PC-9 (cell line): Measurements from ENCODE around the gene EMILIN3. TPM values are rescaled to one million over a fixed set of nuclear protein-coding genes. Genes with fewer than 3 reads are reported as not detected.

Experiments used
- BruUV-seq: library from RNA; stranded (reverse); fragments of 400-500 nt; replicated peaks from 2 replicates; lab custom pipeline; 2021; lab: Mats Ljungman, UMichigan
- CTCF ChIA-PET: fragments of 300-600 bp; sonication (Branson Sonifier 250); formaldehyde crosslinking; loops from one replicate; lab custom pipeline; 2022; ENCODE audit warnings: antibody characterized with exemption; lab: Charles Lee
- POLR2A ChIA-PET: fragments of 300-600 bp; sonication (Branson Sonifier 250); formaldehyde crosslinking; loops from one replicate; lab custom pipeline; 2022; ENCODE audit warnings: antibody characterized with exemption; ENCODE audit not compliant: unreplicated experiment; lab: Charles Lee
- DNase-seq, 2 experiments: peaks; one replicate each; pipeline versions ENCODE4 v3.0.0 to v3.0.0-alpha.2; 2015 to 2022; ENCODE audit warnings: mixed read lengths in 1 of 2
- H2AFZ ChIP-seq: fragments of 200-600 bp; sonication (generic); 2 replicates; pipeline ENCODE4 v1.8.1; 2017; ENCODE audit warnings: antibody characterized with exemption
- H3F3A ChIP-seq: fragments of 200-600 bp; sonication (generic); 2 replicates; pipeline ENCODE4 v1.8.1; 2017; ENCODE audit warnings: antibody characterized with exemption, mild to moderate bottlenecking, low read depth; ENCODE audit not compliant: insufficient read depth
- H3K27ac ChIP-seq: fragments of 200-600 bp; sonication (generic); 2 replicates; pipeline ENCODE4 v1.6.1; 2016; ENCODE audit warnings: mixed run types
- H3K27me3 ChIP-seq: fragments of 200-600 bp; sonication (generic); 2 replicates; pipeline ENCODE4 v1.6.1; 2016; ENCODE audit warnings: low read depth, mixed run types; ENCODE audit not compliant: insufficient read depth
- H3K36me3 ChIP-seq: fragments of 200-600 bp; sonication (generic); 2 replicates; pipeline ENCODE4 v1.6.1; 2016; ENCODE audit warnings: low read depth, mixed run types
- H3K4me1 ChIP-seq: fragments of 200-600 bp; sonication (generic); replicated peaks from 2 replicates; pipeline ENCODE4 v1.6.1; 2016; ENCODE audit warnings: mixed run types; ENCODE audit not compliant: insufficient read depth
- H3K4me2 ChIP-seq: fragments of 200-600 bp; sonication (generic); 2 replicates; pipeline ENCODE4 v1.6.1; 2017; ENCODE audit warnings: mixed run types
- H3K4me3 ChIP-seq: fragments of 200-600 bp; sonication (generic); 2 replicates; pipeline ENCODE4 v1.6.1; 2016; ENCODE audit warnings: mixed run types
- H3K79me2 ChIP-seq: fragments of 200-600 bp; sonication (generic); 2 replicates; pipeline ENCODE4 v1.6.1; 2017; ENCODE audit warnings: low read depth, mixed run types
- H3K9me2 ChIP-seq: fragments of 200-600 bp; sonication (generic); 2 replicates; pipeline ENCODE4 v1.8.1; 2017; ENCODE audit warnings: mild to moderate bottlenecking; ENCODE audit not compliant: insufficient read depth
- H3K9me3 ChIP-seq: fragments of 200-600 bp; sonication (generic); 2 replicates; pipeline ENCODE4 v1.8.1; 2016; ENCODE audit warnings: low read depth; ENCODE audit not compliant: insufficient read depth
- H4K20me1 ChIP-seq: fragments of 200-600 bp; sonication (generic); 2 replicates; pipeline ENCODE4 v1.8.1; 2017; ENCODE audit not compliant: insufficient read depth
- EZH2 ChIP-seq: fragments of 200-600 bp; sonication (generic); IDR thresholded peaks from 2 replicates; pipeline ENCODE4 v1.8.0; 2017; ENCODE audit warnings: antibody characterized with exemption, low read depth
- intact Hi-C: fragments of 100-400 bp; cut with micrococcal nuclease; formaldehyde crosslinking; loops from one replicate; pipeline ENCODE4 v1.10.0; 2022; ENCODE audit not compliant: unreplicated experiment
- total RNA-seq: library from RNA; stranded (reverse); gene quantifications from 2 replicates; pipeline ENCODE4 v1.2.3, GENCODE V29; 2021
- TF ChIP-seq, protein P1 (sequence below): fragments of 200-600 bp; sonication (generic); conservative IDR thresholded peaks from 2 replicates; pipeline ENCODE4 v1.6.1; 2017; ENCODE audit warnings: mixed run types, antibody characterized with exemption, mild to moderate bottlenecking, moderate library complexity

The EMILIN3 gene
- total RNA-seq, 1 experiment from 2014 or later, result not detected

DNA sequence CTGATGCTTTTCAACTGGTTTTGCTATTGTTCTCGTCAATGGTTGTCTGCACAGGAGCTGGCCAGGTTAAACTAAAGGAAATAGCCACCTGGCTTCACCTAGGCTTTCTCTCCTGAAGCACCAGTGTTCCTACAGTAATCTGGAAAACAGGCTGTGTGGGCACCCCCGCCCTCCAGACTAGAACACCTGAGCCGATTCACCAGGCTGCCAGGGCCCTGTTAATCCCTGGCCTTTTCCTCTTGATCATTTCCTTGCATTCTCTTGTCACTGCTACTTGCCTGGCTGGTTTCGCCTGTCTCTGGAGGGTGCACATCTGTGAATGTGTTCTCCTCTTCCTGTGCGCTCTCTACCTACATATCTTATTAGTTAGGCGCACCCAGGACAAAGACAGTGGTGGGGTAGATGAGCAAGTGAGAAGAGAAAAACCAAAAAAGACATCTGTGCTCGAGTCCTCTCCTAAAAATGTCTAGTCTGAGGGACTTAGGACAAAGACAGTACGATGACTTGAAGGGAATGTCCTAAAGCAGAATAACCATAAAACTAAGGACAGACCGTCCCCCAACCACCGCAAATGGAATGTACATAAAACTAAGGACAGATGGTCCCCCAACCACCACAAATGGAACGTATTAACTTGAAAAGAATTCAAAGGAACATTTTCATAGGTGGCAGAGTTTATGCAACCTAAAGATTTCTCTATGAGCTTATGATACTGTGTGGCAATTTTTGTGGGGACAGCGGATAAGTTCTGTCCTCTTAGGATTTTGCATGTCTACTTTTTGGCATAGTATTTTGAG, 45.9 kb upstream of the EMILIN3 start:
- Histone ChIP-seq H3K36me3 (peaks cover 26% of the 10 kb centered on the region; the same call in 1 of the 2 replicates), H3F3A (no peaks in the 10 kb centered on the region), H2AFZ (no peak overlapping the region), H3K79me2 (no peaks in the 10 kb centered on the region), H3K27me3 (no peaks in the 10 kb centered on the region), H3K9me2 (no peaks in the 10 kb centered on the region), H3K4me1 (no peaks in the 10 kb centered on the region), H3K9me3 (no peaks in the 10 kb centered on the region), H4K20me1 (no peaks in the 10 kb centered on the region), H3K4me2 (no peak overlapping the region), H3K4me3 (no peak overlapping the region), H3K27ac (no peak overlapping the region)
- POLR2A ChIA-PET, result no interaction called here
- BruUV-seq, result no TSS peak
- CTCF ChIA-PET, result no interaction called here
- DNase-seq, result no peak
- intact Hi-C loops, result no loop called here
- TF ChIP-seq, protein P1, sequence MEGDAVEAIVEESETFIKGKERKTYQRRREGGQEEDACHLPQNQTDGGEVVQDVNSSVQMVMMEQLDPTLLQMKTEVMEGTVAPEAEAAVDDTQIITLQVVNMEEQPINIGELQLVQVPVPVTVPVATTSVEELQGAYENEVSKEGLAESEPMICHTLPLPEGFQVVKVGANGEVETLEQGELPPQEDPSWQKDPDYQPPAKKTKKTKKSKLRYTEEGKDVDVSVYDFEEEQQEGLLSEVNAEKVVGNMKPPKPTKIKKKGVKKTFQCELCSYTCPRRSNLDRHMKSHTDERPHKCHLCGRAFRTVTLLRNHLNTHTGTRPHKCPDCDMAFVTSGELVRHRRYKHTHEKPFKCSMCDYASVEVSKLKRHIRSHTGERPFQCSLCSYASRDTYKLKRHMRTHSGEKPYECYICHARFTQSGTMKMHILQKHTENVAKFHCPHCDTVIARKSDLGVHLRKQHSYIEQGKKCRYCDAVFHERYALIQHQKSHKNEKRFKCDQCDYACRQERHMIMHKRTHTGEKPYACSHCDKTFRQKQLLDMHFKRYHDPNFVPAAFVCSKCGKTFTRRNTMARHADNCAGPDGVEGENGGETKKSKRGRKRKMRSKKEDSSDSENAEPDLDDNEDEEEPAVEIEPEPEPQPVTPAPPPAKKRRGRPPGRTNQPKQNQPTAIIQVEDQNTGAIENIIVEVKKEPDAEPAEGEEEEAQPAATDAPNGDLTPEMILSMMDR, result no peak
- no peak for TF ChIP-seq EZH2

DNA sequence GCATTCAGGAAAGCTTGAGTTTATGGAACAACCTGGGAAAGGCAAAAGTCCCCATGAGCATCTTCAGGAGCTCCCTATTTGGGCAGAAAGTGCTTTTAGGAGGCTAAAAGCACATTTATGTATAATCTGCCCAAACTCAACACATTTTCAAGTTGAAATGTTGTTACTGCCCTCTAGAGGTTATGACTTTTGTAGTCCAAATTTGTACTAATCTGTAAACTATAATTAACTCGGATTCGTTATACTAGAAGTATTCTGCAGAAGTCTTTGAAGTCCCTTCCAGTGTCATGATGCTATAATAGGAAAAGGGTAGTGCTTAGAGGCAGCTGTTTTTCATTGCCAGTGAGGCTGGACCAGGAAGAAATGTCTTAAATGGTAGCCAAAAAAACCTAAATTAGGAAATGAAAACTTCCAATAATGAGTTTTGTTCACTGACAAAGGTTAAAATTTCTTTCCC, 44.8 kb upstream of the EMILIN3 start:
- Histone ChIP-seq H3K79me2 (no peaks in the 10 kb centered on the region), H3K36me3 (peaks cover 26% of the 10 kb centered on the region; the same call in 1 of the 2 replicates), H3F3A (no peaks in the 10 kb centered on the region), H3K27me3 (no peaks in the 10 kb centered on the region), H2AFZ (no peak overlapping the region), H3K9me3 (no peaks in the 10 kb centered on the region), H3K9me2 (no peaks in the 10 kb centered on the region), H4K20me1 (no peaks in the 10 kb centered on the region), H3K4me2 (no peak overlapping the region), H3K27ac (no peak overlapping the region), H3K4me3 (no peak overlapping the region), H3K4me1 (no peaks in the 10 kb centered on the region)
- CTCF ChIA-PET, result interaction anchor here (0.7 to 1.9 kb wide), 2 partner anchors 9 to 70 kb away, joined by 3 to 9 read pairs; partner anchors contain the start of gene LPIN3
- BruUV-seq, result no TSS peak
- no peak for DNase-seq
- intact Hi-C loops, result loop anchor here (2.0 kb wide), 1 partner anchor 71 kb away; the partner anchor contains the start of gene LPIN3
- POLR2A ChIA-PET, result interaction anchor here (0.6 kb wide), 1 partner anchor 18 kb away, joined by 5 read pairs; no protein-coding TSS in a partner anchor
- TF ChIP-seq EZH2, result no peak
- TF ChIP-seq, protein P1, result peak; percentile 70

DNA sequence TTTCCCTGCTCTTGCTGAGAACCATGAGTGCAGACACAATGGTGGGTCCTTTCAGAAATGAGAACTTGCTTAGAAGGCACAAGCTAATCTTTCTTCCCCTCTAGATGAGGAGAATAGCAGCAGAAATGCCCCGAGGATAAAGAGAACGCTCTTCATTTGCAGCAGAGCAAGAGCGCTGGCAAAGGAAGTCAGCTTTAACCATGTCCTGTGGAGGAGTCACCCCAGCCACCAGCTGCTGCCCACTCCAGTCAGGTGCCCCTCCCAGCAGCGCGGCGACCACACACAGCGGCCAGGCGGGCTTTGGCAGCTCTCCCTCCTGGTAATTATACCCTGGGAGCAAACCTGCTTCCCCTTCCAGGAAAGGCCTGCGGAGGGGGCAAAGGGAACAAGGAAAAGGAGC, 42.4 kb upstream of the EMILIN3 start:
- no peaks in the 10 kb centered on the region for H3K79me2 ChIP-seq
- H3K27ac ChIP-seq, result no peak overlapping the region
- no peaks in the 10 kb centered on the region for H3K9me3 ChIP-seq
- no peaks in the 10 kb centered on the region for H3F3A ChIP-seq
- H3K36me3 ChIP-seq, result peaks cover 27% of the 10 kb centered on the region; the same call in 1 of the 2 replicates
- POLR2A ChIA-PET, result no interaction called here
- no peaks in the 10 kb centered on the region for H3K27me3 ChIP-seq
- intact Hi-C loops, result loop anchor here (10.0 kb wide), 1 partner anchor 234 kb away; no protein-coding TSS in a partner anchor
- no peaks in the 10 kb centered on the region for H3K4me1 ChIP-seq
- TF ChIP-seq, protein P1, result no peak
- no peak for TF ChIP-seq EZH2
- H2AFZ ChIP-seq, result no peak overlapping the region
- DNase-seq, result no peak
- H3K9me2 ChIP-seq, result no peaks in the 10 kb centered on the region
- H3K4me2 ChIP-seq, result no peak overlapping the region
- H3K4me3 ChIP-seq, result no peak overlapping the region
- no TSS peak for BruUV-seq
- CTCF ChIA-PET, result no interaction called here
- H4K20me1 ChIP-seq, result no peaks in the 10 kb centered on the region
